H1 (cell line): ENCODE measurements around the gene CLEC10A. TPM values are rescaled to one million over a fixed set of nuclear protein-coding genes. Genes with fewer than 3 reads are reported as not detected.

Experiments used
- CTCF ChIA-PET: fragments of 300-600 bp; sonication (Branson Sonifier 250); formaldehyde crosslinking; loops from one replicate; lab custom pipeline; 2021; ENCODE audit not compliant: partially characterized antibody; lab: Charles Lee
- POLR2A ChIA-PET: fragments of 300-600 bp; sonication (Branson Sonifier 250); formaldehyde crosslinking; loops from one replicate; lab custom pipeline; 2021; ENCODE audit warnings: inconsistent platforms; ENCODE audit not compliant: partially characterized antibody; lab: Charles Lee
- DNase-seq, 2 experiments: peaks; one replicate each; pipeline versions ENCODE4 v3.0.0 to v3.0.0-alpha.2; 2010 to 2022; ENCODE audit warnings: low spot score in 2 of 2, low read depth in 1 of 2, mixed read lengths in 1 of 2
- FAIRE-seq: peaks from 2 replicates; lab custom pipeline; 2011; peaks lifted over from hg19 to GRCh38; lab: Jason Lieb, UNC
- H2AFZ ChIP-seq: 2 replicates; pipeline ENCODE4 v1.8.1; 2012; ENCODE audit warnings: low read length, inconsistent platforms
- H2AK5ac ChIP-seq: 2 replicates; pipeline ENCODE4 v1.6.1; 2013; ENCODE audit warnings: low read depth, low read length
- H2BK120ac ChIP-seq: replicated peaks from 2 replicates; pipeline ENCODE3; 2013; ENCODE audit warnings: low read depth, low read length, inconsistent platforms
- H2BK12ac ChIP-seq: 2 replicates; pipeline ENCODE4 v1.6.1; 2013; ENCODE audit warnings: low read depth, low read length
- H2BK15ac ChIP-seq: 2 replicates; pipeline ENCODE4 v1.6.1; 2013; ENCODE audit warnings: low read length
- H2BK20ac ChIP-seq: 2 replicates; pipeline ENCODE4 v1.6.1; 2013; ENCODE audit warnings: low read length
- H2BK5ac ChIP-seq: 2 replicates; pipeline ENCODE4 v1.6.1; 2013; ENCODE audit warnings: low read depth, low read length
- H3K14ac ChIP-seq: 2 replicates; pipeline ENCODE4 v1.6.1; 2013; ENCODE audit warnings: inconsistent platforms; ENCODE audit not compliant: insufficient read length
- H3K18ac ChIP-seq: 2 replicates; pipeline ENCODE4 v1.6.1; 2013; ENCODE audit warnings: low read length; ENCODE audit errors: extremely low read depth
- H3K23ac ChIP-seq: 2 replicates; pipeline ENCODE4 v1.6.1; 2013; ENCODE audit warnings: inconsistent platforms; ENCODE audit not compliant: insufficient read length
- H3K23me2 ChIP-seq: 2 replicates; pipeline ENCODE4 v1.6.1; 2013; ENCODE audit warnings: low read depth, low read length
- H3K27ac ChIP-seq: 2 replicates; pipeline ENCODE4 v1.6.1; 2011; ENCODE audit warnings: low read depth, low read length, inconsistent platforms
- H3K27me3 ChIP-seq, 4 experiments: replicated peaks in 1 of 4; 1 replicate in 1 of 4; 2 replicates in 3 of 4; pipeline versions ENCODE4 v1.6.1 to v1.8.1; 2011 to 2013; ENCODE audit warnings: low read length in 3 of 4, mild to moderate bottlenecking in 3 of 4, inconsistent platforms in 2 of 4, mixed read lengths in 2 of 4, moderate library complexity in 1 of 4; ENCODE audit not compliant: control insufficient read depth in 3 of 4, insufficient read depth in 3 of 4; ENCODE audit errors: extremely low read depth in 1 of 4
- H3K36me3 ChIP-seq, 4 experiments: 2 replicates each; pipeline versions ENCODE4 v1.6.1 to v1.8.1; 2011 to 2013; ENCODE audit warnings: mild to moderate bottlenecking in 4 of 4, low read length in 3 of 4, moderate library complexity in 2 of 4, control low read depth in 1 of 4, inconsistent platforms in 1 of 4; ENCODE audit not compliant: insufficient read depth in 4 of 4, control insufficient read depth in 2 of 4
- H3K4ac ChIP-seq: replicated peaks from 2 replicates; pipeline ENCODE3; 2013; ENCODE audit warnings: low read length, low read depth, mixed read lengths, inconsistent platforms; ENCODE audit not compliant: insufficient read length
- H3K4me1 ChIP-seq, 4 experiments: replicated peaks in 1 of 4; 1 replicate in 1 of 4; 2 replicates in 3 of 4; pipeline versions ENCODE4 v1.6.1 to v1.8.1; 2011 to 2013; ENCODE audit warnings: low read length in 3 of 4, inconsistent platforms in 2 of 4, mixed read lengths in 1 of 4; ENCODE audit not compliant: insufficient read depth in 4 of 4, control insufficient read depth in 3 of 4
- H3K4me2 ChIP-seq, 2 experiments: 2 replicates each; pipeline versions ENCODE4 v1.6.1 to v1.8.1; 2011 to 2013; ENCODE audit warnings: low read depth in 2 of 2, low read length in 2 of 2, control low read depth in 1 of 2, inconsistent platforms in 1 of 2, mild to moderate bottlenecking in 1 of 2; ENCODE audit not compliant: insufficient read depth in 1 of 2
- H3K4me3 ChIP-seq, 4 experiments: fragments of 200-600, 300-600 bp in 1 of 4; sonication (generic), shearing (Covaris generic), sonication (Bioruptor Twin) in 1 of 4; 2 replicates each; pipeline versions ENCODE4 v1.5.1 to v1.8.1; 2011 to 2016; ENCODE audit warnings: low read length in 4 of 4, low read depth in 3 of 4, control low read depth in 2 of 4, inconsistent platforms in 2 of 4, mild to moderate bottlenecking in 2 of 4, mixed read lengths in 1 of 4, moderate library complexity in 1 of 4; ENCODE audit not compliant: insufficient read depth in 2 of 4; ENCODE audit errors: extremely low read depth in 1 of 4
- H3K56ac ChIP-seq: replicated peaks from 2 replicates; pipeline ENCODE3; 2013; ENCODE audit warnings: low read depth, mild to moderate bottlenecking, mixed read lengths, low read length, inconsistent platforms; ENCODE audit not compliant: insufficient read length
- H3K79me1 ChIP-seq: 2 replicates; pipeline ENCODE4 v1.6.1; 2013; ENCODE audit warnings: low read depth, low read length, control low read depth
- H3K79me2 ChIP-seq, 2 experiments: 2 replicates each; pipeline versions ENCODE4 v1.6.1 to v1.8.1; 2012 to 2013; ENCODE audit warnings: low read length in 2 of 2, mild to moderate bottlenecking in 2 of 2, inconsistent platforms in 1 of 2; ENCODE audit not compliant: insufficient read depth in 2 of 2, control insufficient read depth in 1 of 2
- H3K9ac ChIP-seq, 4 experiments: replicated peaks in 1 of 4; 1 replicate in 1 of 4; 2 replicates in 3 of 4; pipeline versions ENCODE4 v1.6.1 to v1.8.1; 2011 to 2013; ENCODE audit warnings: low read depth in 3 of 4, low read length in 3 of 4, control low read depth in 2 of 4, mild to moderate bottlenecking in 2 of 4, moderate library complexity in 2 of 4, inconsistent platforms in 1 of 4; ENCODE audit errors: extremely low read depth in 1 of 4
- H3K9me3 ChIP-seq, 2 experiments: 2 replicates each; pipeline versions ENCODE4 v1.6.1 to v1.8.1; 2012 to 2013; ENCODE audit warnings: mild to moderate bottlenecking in 2 of 2, moderate library complexity in 2 of 2, control low read depth in 1 of 2, inconsistent platforms in 1 of 2, low read depth in 1 of 2, low read length in 1 of 2, mixed read lengths in 1 of 2; ENCODE audit not compliant: insufficient read depth in 2 of 2
- H4K20me1 ChIP-seq, 2 experiments: replicated peaks in 1 of 2; 2 replicates each; pipeline versions ENCODE3 to v1.8.1; 2011 to 2013; ENCODE audit warnings: inconsistent platforms in 2 of 2, low read length in 2 of 2, mild to moderate bottlenecking in 1 of 2; ENCODE audit not compliant: insufficient read depth in 2 of 2, control insufficient read depth in 1 of 2
- H4K5ac ChIP-seq: 2 replicates; pipeline ENCODE4 v1.6.1; 2013; ENCODE audit warnings: low read length, low read depth, mixed read lengths, inconsistent platforms; ENCODE audit not compliant: insufficient read length
- H4K8ac ChIP-seq: 2 replicates; pipeline ENCODE4 v1.8.0; 2013; ENCODE audit warnings: mild to moderate bottlenecking, moderate library complexity, low read length, inconsistent platforms; ENCODE audit not compliant: insufficient read depth; ENCODE audit errors: extremely low read depth
- H4K91ac ChIP-seq: replicated peaks from 2 replicates; pipeline ENCODE3; 2013; ENCODE audit warnings: low read length, mixed read lengths, inconsistent platforms; ENCODE audit not compliant: insufficient read length
- RBBP5 ChIP-seq: IDR thresholded peaks from 2 replicates; pipeline ENCODE4 v1.7.1; 2012; ENCODE audit warnings: low read depth, mild to moderate bottlenecking, inconsistent platforms, low read length, moderate library complexity, borderline replicate concordance
- WGBS, 2 experiments: shearing (Covaris generic) in 1 of 2; methylation state at CpG; one replicate each; pipeline versions ENCODE4 v1.1.6 to v1.1.7; 2013 to 2015; ENCODE audit warnings: low lambda C conversion rate in 2 of 2, mixed read lengths in 2 of 2, inconsistent platforms in 1 of 2, low coverage in 1 of 2, missing lambda C conversion rate in 1 of 2; ENCODE audit not compliant: insufficient replicate concordance in 2 of 2, insufficient coverage in 1 of 2, insufficient read length in 1 of 2; ENCODE audit errors: extremely low coverage in 1 of 2, missing lambda C conversion rate in 1 of 2; 5-methylcytosine and 5-hydroxymethylcytosine counted together
- polyA plus RNA-seq, 7 experiments: library from polyadenylated mRNA; depleted of rRNA in 3 of 7; stranded (reverse) in 5 of 7; unstranded in 2 of 7; fragments of >200 nt in 5 of 7; fragments of 200-250 nt in 2 of 7; gene quantifications; 1 replicate in 5 of 7; 2 replicates in 1 of 7; 4 replicates in 1 of 7; pipeline versions ENCODE4 v1.2.1 to v1.2.3, GENCODE V29; 2011 to 2013; ENCODE audit warnings: missing spikeins in 2 of 7, mixed read lengths in 2 of 7
- total RNA-seq: library from RNA; stranded (reverse); fragmentation: NEBNext Ultra II Directional; extraction: Animal tissue kit (Norgen Biotek cat#: 25700); gene quantifications from 2 replicates; pipeline ENCODE4 v1.2.1, GENCODE V29; 2021

The CLEC10A gene
- total and polyA plus RNA-seq, 2 of the 8 experiments (the other 6 are each of a cell fraction or from before 2014, with no cell fraction given) = not detected

GRCh38 chr17:7029659-7030058, 50.4 kb downstream of the CLEC10A start:
- no peak overlapping the region for H3K4ac ChIP-seq
- ChIA-PET POLR2A (no interaction called here), CTCF (interaction anchor here (1.4 kb wide), 1 partner anchor 27 kb away, joined by 3 read pairs; no protein-coding TSS in a partner anchor)
- H3K18ac ChIP-seq = no peak overlapping the region
- 92% methylated on average over 8 of the region's 8 CpGs; no CpG with 5 or more reads in 1 of the 2 experiments for WGBS, 2 experiments
- no peak overlapping the region for H2BK20ac ChIP-seq
- no peak overlapping the region for H2AFZ ChIP-seq
- no peaks in the 10 kb centered on the region for H3K23me2 ChIP-seq
- H4K5ac ChIP-seq = no peak overlapping the region
- no peak overlapping the region for H2BK15ac ChIP-seq
- no peak overlapping the region for H2BK5ac ChIP-seq
- no peak overlapping the region for H3K9ac ChIP-seq
- FAIRE-seq (no peak), DNase-seq (no peak)
- no peak overlapping the region for H3K27ac ChIP-seq
- no peaks in the 10 kb centered on the region for H3K4me1 ChIP-seq
- H3K4me2 ChIP-seq = no peak overlapping the region
- H3K4me3 ChIP-seq = no peak overlapping the region
- no peak overlapping the region for H2BK12ac ChIP-seq
- H3K79me2 ChIP-seq = no peaks in the 10 kb centered on the region
- no peaks in the 10 kb centered on the region for H3K79me1 ChIP-seq
- H2BK120ac ChIP-seq = no peak overlapping the region
- peaks cover 0 to 8% (median 3%) of the 10 kb centered on the region in 4 experiments; a peak in 1 of 8 replicates for H3K36me3 ChIP-seq
- H4K8ac ChIP-seq = no peak overlapping the region
- H3K27me3 ChIP-seq = 0 out of 7 replicates have a peak, but pooled peaks cover 0 to 3% (median 0%) of the 10 kb centered on the region in 4 experiments
- H3K14ac ChIP-seq = no peak overlapping the region
- H2AK5ac ChIP-seq = no peak overlapping the region
- H4K20me1 ChIP-seq = no peaks in the 10 kb centered on the region
- H3K9me3 ChIP-seq = no peaks in the 10 kb centered on the region
- no peak overlapping the region for H3K23ac ChIP-seq
- H3K56ac ChIP-seq = no peak overlapping the region
- no peak overlapping the region for H4K91ac ChIP-seq
- TF ChIP-seq RBBP5 = no peak
